HepG2 (cell line): ENCODE data around the gene COMMD8. TPM values are rescaled to one million over a fixed set of nuclear protein-coding genes. Genes with fewer than 3 reads are reported as not detected.

Source experiments
- polyA plus RNA-seq, 8 experiments: library from polyadenylated mRNA; depleted of rRNA in 3 of 8; stranded (reverse) in 7 of 8; unstranded in 1 of 8; fragments of >200 nt; fragmentation: Illumina TruSeq in 4 of 8; extraction: Trizol in 4 of 8; gene quantifications; 2 replicates each; pipeline versions ENCODE4 v1.2.1 to v1.2.3, GENCODE V29; 2011 to 2016; ENCODE audit warnings: low read depth in 4 of 8, missing spikeins in 1 of 8, mixed read lengths in 1 of 8; ENCODE audit not compliant: insufficient read depth in 1 of 8
- total RNA-seq, 5 experiments: library from RNA; depleted of rRNA; stranded (reverse); fragments of >200 nt; fragmentation: Illumina TruSeq; extraction: Trizol; gene quantifications; 2 replicates each; pipeline ENCODE4 v1.2.3, GENCODE V29; 2016; ENCODE audit warnings: low read depth in 1 of 5

Gene COMMD8
- total and polyA plus RNA-seq, 2 of the 13 experiments (the other 11 are each of a cell fraction or from before 2014, with no cell fraction given): 7.1 to 20.3 TPM

Other genes with a start within 250 kb of the COMMD8 start
- gene ATP10D, start 21.6 kb upstream of the COMMD8 start, total RNA-seq (2016; rRNA removed; fragmentation: Illumina TruSeq; extraction: Trizol): 5.2 and 9.8 TPM in 2 replicates
- 2.2 and 3.4 TPM in 2 replicates for gene ATP10D, start 21.6 kb upstream of the COMMD8 start, polyA plus RNA-seq (2011; rRNA removed)